ENCODE results near the gene UBE2B. TPM values are rescaled to one million over a fixed set of nuclear protein-coding genes. Genes with fewer than 3 reads are reported as not detected.
"Not testable (repeated sequence)": the region's sequence is repeated elsewhere in the genome, so short reads cannot be mapped to it uniquely, and the experiment has no call there.

The UBE2B gene
- total RNA-seq, 1 experiment from 2014 or later: 91.9 TPM

GRCh38 chr5:134420343-134420742 lies 49.0 kb downstream of the UBE2B start:
- no TSS peak for BruUV-seq (replicated peaks)
- POLR2A ChIA-PET: no interaction called here

GRCh38 chr5:134421038-134421437 lies 49.7 kb downstream of the UBE2B start:
- BruUV-seq (replicated peaks); intact Hi-C loops (cut with micrococcal nuclease); H3K9me3 ChIP-seq (ENCODE audit: control insufficient read depth in 1 of 2, insufficient read depth in 1 of 2, low read depth in 1 of 2, low read length in 2 of 2); H3K27me3 ChIP-seq (ENCODE audit: insufficient read depth, low read length); H3K9ac ChIP-seq (ENCODE audit: low read length); H3K9me2 ChIP-seq (ENCODE audit: insufficient read depth); H3K4me3 ChIP-seq (replicated peaks in 1 of 2; ENCODE audit: low read depth in 1 of 2, low read length in 2 of 2); H3K36me3 ChIP-seq (ENCODE audit: control insufficient read depth in 1 of 2, insufficient read depth in 2 of 2, low read length in 2 of 2); H3K4me2 ChIP-seq (ENCODE audit: low read length); H3K27ac ChIP-seq (ENCODE audit: low read depth, low read length); H4K20me1 ChIP-seq (ENCODE audit: insufficient read depth); H2AFZ ChIP-seq (ENCODE audit: low read depth, low read length, poor library complexity, severe bottlenecking); H3K4me1 ChIP-seq (ENCODE audit: control insufficient read depth in 1 of 2, insufficient read depth in 2 of 2, low read length in 2 of 2); H3K79me2 ChIP-seq (ENCODE audit: insufficient read depth, low read length); RAD21 ChIA-PET (ENCODE audit: low non-redundant PET in 1 of 2, low total read pairs in 2 of 2, uncharacterized antibody in 2 of 2, unreplicated experiment in 2 of 2); POLR2A ChIA-PET; ATAC-seq; CTCF ChIA-PET; DNase-seq (ENCODE audit: low read depth, low spot score): not testable (repeated sequence)

More at GRCh38 chr5:134420343-134420742, 49.0 kb downstream of the UBE2B start:
- Histone ChIP-seq H3K4me1 (ENCODE audit: control insufficient read depth in 1 of 2, insufficient read depth in 2 of 2, low read length in 2 of 2) (peaks cover 0 to 5% of the 10 kb centered on the region in 2 experiments; a peak in 2 of 4 replicates), H3K4me3 (replicated peaks in 1 of 2; ENCODE audit: low read depth in 1 of 2, low read length in 2 of 2) (no peak overlapping the region), H4K20me1 (ENCODE audit: insufficient read depth) (no peaks in the 10 kb centered on the region), H2AFZ (ENCODE audit: low read depth, low read length, poor library complexity, severe bottlenecking) (no peak overlapping the region), H3K27ac (ENCODE audit: low read depth, low read length) (no peak overlapping the region), H3K9ac (ENCODE audit: low read length) (no peak overlapping the region), H3K79me2 (ENCODE audit: insufficient read depth, low read length) (no peaks in the 10 kb centered on the region), H3K9me3 (ENCODE audit: control insufficient read depth in 1 of 2, insufficient read depth in 1 of 2, low read depth in 1 of 2, low read length in 2 of 2) (peaks cover 0 to 6% of the 10 kb centered on the region in 2 experiments; a peak in 1 of 4 replicates), H3K27me3 (ENCODE audit: insufficient read depth, low read length) (no peaks in the 10 kb centered on the region), H3K4me2 (ENCODE audit: low read length) (no peak overlapping the region), H3K9me2 (ENCODE audit: insufficient read depth) (0 out of 2 replicates have a peak, but pooled peaks cover 3% of the 10 kb centered on the region), H3K36me3 (ENCODE audit: control insufficient read depth in 1 of 2, insufficient read depth in 2 of 2, low read length in 2 of 2) (no peaks in the 10 kb centered on the region)
- intact Hi-C loops (cut with micrococcal nuclease): no loop called here
- no peak for TF ChIP-seq SP1 (IDR thresholded peaks at IDR 0.05; ENCODE audit: low read depth)
- DNase-seq (ENCODE audit: low read depth, low spot score) (no peak), ATAC-seq (no peak)
- ChIA-PET CTCF (no interaction called here), RAD21 (ENCODE audit: low non-redundant PET in 1 of 2, low total read pairs in 2 of 2, uncharacterized antibody in 2 of 2, unreplicated experiment in 2 of 2) (no interaction called here)

GRCh38 chr5:134422791-134423365 lies 51.5 kb downstream of the UBE2B start:
- no peaks in the 10 kb centered on the region for H4K20me1 ChIP-seq (ENCODE audit: insufficient read depth)
- DNase-seq (ENCODE audit: low read depth, low spot score) (no peak), ATAC-seq (no peak)
- H3K79me2 ChIP-seq (ENCODE audit: insufficient read depth, low read length): no peaks in the 10 kb centered on the region
- H3K27ac ChIP-seq (ENCODE audit: low read depth, low read length): no peak overlapping the region
- no peaks in the 10 kb centered on the region for H3K36me3 ChIP-seq (ENCODE audit: control insufficient read depth in 1 of 2, insufficient read depth in 2 of 2, low read length in 2 of 2)
- H3K4me2 ChIP-seq (ENCODE audit: low read length): no peak overlapping the region
- ChIA-PET RAD21 (ENCODE audit: low non-redundant PET in 1 of 2, low total read pairs in 2 of 2, uncharacterized antibody in 2 of 2, unreplicated experiment in 2 of 2) (no interaction called here), POLR2A (no interaction called here), CTCF (no interaction called here)
- no peaks in the 10 kb centered on the region for H3K4me1 ChIP-seq (ENCODE audit: control insufficient read depth in 1 of 2, insufficient read depth in 2 of 2, low read length in 2 of 2)
- no peak overlapping the region for H3K4me3 ChIP-seq (replicated peaks in 1 of 2; ENCODE audit: low read depth in 1 of 2, low read length in 2 of 2)
- no peaks in the 10 kb centered on the region for H3K27me3 ChIP-seq (ENCODE audit: insufficient read depth, low read length)
- intact Hi-C loops (cut with micrococcal nuclease): no loop called here
- 0 out of 2 replicates have a peak, but pooled peaks cover 3% of the 10 kb centered on the region for H3K9me2 ChIP-seq (ENCODE audit: insufficient read depth)
- H2AFZ ChIP-seq (ENCODE audit: low read depth, low read length, poor library complexity, severe bottlenecking): no peak overlapping the region
- BruUV-seq (replicated peaks): no TSS peak
- peaks cover 0 to 6% of the 10 kb centered on the region in 2 experiments; a peak in 1 of 4 replicates for H3K9me3 ChIP-seq (ENCODE audit: control insufficient read depth in 1 of 2, insufficient read depth in 1 of 2, low read depth in 1 of 2, low read length in 2 of 2)
- no peak overlapping the region for H3K9ac ChIP-seq (ENCODE audit: low read length)
- no peak for TF ChIP-seq POLR2AphosphoS5 (IDR thresholded peaks at IDR 0.05; ENCODE audit: low read depth, low read length)
- TF ChIP-seq REST (IDR thresholded peaks at IDR 0.05; ENCODE audit: low read depth): no peak
- TF ChIP-seq SP1 (IDR thresholded peaks at IDR 0.05; ENCODE audit: low read depth): no peak
- no peak for TF ChIP-seq SIN3A (IDR thresholded peaks at IDR 0.05; ENCODE audit: low read depth)
- TF ChIP-seq ZNF274 (IDR thresholded peaks at IDR 0.05; ENCODE audit: low read depth, low read length): no peak
- TF ChIP-seq MAX (IDR thresholded peaks at IDR 0.05): no peak
- TF ChIP-seq ATF3 (IDR thresholded peaks at IDR 0.05): no peak
